Choroid plexus epithelial cell (primary cell): Measurements from ENCODE around the gene KMT2C.
A peak's percentile ranks its signal among the peaks of the same experiment; 100 is the strongest.
"Not testable (repeated sequence)": the region's sequence is repeated elsewhere in the genome, so short reads cannot be mapped to it uniquely, and the experiment has no call there.

ENCODE experiments used
- DNase-seq: peaks from one replicate; pipeline ENCODE4 v3.0.0-alpha.2; 2010; ENCODE audit warnings: low read depth
- H3K4me3 ChIP-seq: 2 replicates; pipeline ENCODE4 v1.5.1; 2011; ENCODE audit warnings: low read depth, mild to moderate bottlenecking, control low read depth, low read length, moderate library complexity
- TF ChIP-seq, protein P1 (sequence below): conservative IDR thresholded peaks from 2 replicates; pipeline ENCODE4 v1.5.1; 2011; ENCODE audit warnings: low read depth, mild to moderate bottlenecking, control low read depth, inconsistent platforms, low read length, moderate library complexity

Gene KMT2C

DNA sequence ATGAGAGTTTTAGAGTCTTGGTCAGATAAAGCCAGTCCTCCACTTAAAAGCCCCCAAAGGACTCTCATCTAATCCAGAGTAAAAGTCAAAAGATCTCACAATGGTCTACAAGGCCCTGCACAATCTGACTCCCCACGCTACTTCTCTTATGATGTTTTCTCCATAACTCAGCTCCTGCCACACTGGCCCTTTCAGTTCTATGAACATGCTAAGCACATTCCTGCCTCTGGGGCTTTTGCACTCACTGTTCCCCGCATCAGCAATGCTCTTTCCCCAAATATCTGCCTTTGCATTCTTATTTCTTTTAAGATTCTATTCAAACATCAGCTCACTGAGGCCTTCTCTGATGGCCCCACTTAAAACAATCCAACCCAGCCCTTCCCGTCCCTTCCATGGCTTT, 41.6 kb downstream of the KMT2C start:
- TF ChIP-seq, protein P1, sequence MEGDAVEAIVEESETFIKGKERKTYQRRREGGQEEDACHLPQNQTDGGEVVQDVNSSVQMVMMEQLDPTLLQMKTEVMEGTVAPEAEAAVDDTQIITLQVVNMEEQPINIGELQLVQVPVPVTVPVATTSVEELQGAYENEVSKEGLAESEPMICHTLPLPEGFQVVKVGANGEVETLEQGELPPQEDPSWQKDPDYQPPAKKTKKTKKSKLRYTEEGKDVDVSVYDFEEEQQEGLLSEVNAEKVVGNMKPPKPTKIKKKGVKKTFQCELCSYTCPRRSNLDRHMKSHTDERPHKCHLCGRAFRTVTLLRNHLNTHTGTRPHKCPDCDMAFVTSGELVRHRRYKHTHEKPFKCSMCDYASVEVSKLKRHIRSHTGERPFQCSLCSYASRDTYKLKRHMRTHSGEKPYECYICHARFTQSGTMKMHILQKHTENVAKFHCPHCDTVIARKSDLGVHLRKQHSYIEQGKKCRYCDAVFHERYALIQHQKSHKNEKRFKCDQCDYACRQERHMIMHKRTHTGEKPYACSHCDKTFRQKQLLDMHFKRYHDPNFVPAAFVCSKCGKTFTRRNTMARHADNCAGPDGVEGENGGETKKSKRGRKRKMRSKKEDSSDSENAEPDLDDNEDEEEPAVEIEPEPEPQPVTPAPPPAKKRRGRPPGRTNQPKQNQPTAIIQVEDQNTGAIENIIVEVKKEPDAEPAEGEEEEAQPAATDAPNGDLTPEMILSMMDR: peak; percentile 68
- DNase-seq: peak; percentile 66
- H3K4me3 ChIP-seq: not testable (repeated sequence)

DNA sequence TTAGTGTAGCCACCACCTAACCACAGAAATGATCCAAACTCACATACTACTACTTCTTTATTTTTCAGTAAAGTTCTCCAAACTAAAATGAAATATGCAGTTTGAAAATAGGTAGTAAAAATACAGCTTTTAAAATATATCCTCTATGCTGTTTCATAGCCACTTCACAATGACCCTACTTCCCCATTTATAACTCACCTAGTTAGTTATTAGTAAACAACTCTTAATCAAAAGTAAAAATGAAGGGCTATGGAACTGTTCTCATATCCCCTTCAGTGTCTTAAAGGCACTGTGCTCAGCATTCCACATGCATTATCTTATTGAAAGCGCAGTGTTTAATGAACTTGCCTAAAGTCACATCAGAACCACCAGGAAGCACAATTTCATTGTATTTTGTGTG, 43.5 kb downstream of the KMT2C start:
- TF ChIP-seq, protein P1: no peak
- no peak overlapping the region for H3K4me3 ChIP-seq
- DNase-seq: no peak

DNA sequence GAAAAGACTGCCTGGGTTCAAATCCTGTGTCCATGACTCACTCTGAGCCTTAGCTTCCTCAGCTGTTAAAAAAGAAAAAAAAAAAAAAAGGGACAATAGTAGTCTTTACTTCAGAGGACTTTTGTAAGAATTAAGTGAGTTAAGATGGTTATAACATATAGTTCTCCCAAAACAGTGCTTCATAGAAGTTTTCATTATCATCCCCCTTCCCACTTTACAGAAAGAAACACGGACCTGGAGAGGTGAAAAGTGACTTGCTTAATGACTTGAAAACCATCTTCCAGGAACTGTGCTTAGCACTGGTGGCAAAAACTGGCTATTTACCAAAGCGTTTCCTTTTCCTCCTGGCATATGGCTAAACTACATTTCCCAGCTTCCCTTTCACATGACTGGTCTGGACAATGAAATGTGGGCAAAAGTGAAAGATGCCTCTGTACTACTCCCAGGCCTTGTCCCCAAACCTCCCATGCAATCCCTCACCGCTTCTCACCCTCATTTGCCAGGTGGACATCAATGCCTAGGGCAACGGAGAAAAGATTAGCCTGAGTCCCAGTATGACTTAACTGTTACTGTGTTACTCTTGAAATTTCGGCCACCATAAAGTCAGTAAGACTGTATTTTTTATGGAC, 49.6 kb downstream of the KMT2C start:
- DNase-seq, H3K4me3 ChIP-seq: not testable (repeated sequence)

DNA sequence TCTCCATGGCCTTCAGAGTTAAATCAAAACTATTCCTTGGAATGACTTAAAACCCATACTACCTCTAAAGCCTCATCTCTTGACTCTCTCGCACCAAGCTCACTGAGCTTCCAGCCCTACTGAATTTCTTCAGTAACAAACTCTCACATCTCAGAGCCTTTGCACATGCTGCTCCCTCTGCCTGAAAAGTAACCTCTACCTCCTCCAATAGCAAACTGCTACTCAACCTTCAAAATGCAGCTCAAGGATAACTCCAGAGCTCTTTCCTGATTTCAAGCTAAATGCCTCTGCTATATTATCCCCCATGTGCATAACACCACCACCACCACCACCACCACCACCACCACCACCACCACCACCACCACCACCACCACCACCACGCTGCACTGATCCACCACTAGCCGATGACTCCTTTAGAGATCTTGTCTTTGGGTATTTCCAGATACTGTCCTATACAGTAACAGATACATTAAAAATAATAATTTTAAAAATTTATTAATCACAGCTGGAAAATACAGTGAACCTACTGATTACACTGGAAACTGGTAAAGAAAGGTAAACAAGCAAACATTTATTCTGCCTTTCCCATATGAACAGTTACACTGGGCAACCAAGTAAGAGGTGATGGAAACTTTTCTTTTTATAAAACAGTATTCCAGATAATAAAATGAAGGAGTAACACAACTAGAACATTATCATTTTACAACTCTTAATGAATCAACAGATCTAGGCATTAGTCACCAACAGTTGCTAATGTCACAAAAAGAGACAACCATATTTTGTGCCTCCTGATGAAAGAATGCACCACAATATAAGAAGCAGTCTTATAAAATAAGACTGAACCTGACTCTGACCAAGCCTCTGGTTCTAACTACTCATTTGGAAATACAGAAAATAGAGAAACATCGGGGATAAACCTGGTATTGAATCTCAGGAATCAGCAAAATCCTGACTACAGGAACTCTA, 51.3 kb downstream of the KMT2C start:
- DNase-seq, H3K4me3 ChIP-seq: not testable (repeated sequence)

DNA sequence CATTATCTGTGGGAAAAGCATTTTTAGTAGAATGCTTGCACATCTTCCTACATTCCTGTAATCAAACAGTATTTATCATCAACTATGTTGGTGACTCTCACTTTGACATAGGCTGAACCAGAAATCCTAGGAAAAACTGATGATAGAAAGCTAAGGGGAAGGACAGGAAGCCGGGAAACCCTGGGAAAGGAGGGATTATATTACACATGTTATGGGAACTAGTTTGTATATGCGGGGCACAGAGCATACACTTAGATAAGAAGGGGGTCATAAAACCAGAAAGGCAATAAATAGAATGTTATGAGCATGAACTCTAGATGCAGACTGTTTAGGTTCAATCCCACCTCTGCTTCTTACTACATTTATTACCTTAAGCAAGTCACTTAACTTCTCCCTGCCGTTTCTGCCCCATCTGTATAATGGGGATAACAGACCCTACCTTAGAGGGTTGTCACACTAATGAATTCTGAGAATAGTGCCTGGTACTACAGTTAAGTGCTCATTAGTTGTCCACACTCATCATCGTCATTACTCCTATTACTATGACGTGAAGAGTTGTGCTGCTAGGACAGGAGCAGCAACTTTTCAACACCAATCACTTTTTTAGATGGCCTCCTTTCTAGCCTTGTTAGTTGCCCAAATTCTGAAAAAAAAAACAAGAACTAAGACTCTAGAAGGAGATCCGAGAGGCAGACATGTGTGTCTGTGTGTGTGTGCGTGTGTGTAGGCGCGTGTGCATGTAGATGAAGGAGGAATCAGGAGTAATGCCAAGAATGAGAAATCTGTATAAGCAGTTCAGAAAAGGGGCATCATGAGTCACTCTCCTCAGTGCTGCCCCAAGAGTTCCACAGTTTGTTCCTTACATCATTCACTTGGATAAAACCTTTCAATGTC, 52.2 kb downstream of the KMT2C start:
- no peak overlapping the region for H3K4me3 ChIP-seq
- TF ChIP-seq, protein P1: peak; percentile 13
- DNase-seq: peak; percentile 93

DNA sequence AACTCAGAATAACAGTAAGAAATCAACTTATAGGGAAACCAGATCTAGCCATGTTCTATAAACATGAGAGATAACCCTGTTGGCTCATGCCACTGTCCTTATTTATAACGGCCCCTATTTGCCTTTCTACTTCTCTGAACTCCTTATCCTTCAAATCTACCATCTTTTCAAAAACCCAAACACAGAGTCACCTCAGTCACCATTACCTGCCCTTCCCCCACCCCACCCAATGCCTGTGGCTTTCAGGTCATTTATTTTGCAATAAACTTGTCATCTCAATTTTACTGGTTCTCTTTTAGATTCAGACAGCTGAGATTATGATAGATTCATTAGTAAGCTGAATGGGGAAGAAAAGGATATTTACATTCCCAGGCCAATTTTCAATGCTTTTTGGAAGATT, 53.6 kb downstream of the KMT2C start:
- no peak overlapping the region for H3K4me3 ChIP-seq
- no peak for DNase-seq

DNA sequence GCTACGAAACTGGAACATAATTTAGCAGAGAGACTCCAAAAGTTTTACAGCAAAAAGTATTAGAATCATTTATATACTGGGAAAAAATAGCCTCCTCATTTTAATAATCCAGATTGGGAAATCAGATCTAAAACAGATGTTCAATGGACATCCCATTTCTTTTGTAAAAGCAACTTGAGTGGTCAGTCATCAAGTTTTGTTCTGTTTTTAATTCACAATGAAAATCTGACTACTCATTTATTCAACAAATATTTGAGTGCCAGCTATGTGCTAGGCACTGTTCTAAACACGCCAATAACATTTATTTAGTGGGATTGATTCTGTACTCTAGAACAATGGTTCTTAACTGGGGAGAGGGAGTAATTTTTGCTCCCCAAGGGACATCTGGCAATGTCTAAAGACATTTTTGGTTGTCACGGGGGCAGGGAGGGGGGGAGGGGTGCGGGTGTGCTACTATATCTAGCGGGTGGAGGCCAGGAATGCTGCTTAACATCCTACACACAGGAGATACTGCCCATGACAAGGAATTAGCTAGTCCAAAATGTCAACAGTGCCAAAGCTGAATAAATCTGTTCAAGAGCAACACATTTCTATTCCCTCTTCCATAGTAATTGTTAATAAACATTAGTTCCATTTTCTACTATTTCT, 54.7 kb downstream of the KMT2C start:
- H3K4me3 ChIP-seq, DNase-seq: not testable (repeated sequence)

More for the DNA sequence above, 53.6 kb downstream of the KMT2C start:
- TF ChIP-seq, protein P1: no peak

DNA sequence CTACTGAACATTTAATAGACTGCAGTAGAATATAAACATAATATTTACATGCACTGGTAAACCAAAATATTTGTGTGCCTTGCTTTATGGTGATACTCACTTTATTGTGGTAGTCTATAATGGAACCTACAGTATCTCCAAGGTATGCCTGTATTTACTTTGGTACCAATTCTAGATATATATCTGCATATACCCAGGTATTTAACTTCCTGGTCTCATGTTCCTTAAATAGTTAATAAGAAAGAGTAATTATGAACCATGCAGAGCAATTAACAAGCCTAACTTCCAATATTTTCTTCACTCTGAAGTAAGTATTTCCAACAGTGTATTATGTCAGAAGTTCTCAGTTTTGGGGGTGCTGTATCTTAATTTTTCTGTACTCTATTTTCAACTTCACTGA, 57.3 kb downstream of the KMT2C start:
- H3K4me3 ChIP-seq, DNase-seq: not testable (repeated sequence)

DNA sequence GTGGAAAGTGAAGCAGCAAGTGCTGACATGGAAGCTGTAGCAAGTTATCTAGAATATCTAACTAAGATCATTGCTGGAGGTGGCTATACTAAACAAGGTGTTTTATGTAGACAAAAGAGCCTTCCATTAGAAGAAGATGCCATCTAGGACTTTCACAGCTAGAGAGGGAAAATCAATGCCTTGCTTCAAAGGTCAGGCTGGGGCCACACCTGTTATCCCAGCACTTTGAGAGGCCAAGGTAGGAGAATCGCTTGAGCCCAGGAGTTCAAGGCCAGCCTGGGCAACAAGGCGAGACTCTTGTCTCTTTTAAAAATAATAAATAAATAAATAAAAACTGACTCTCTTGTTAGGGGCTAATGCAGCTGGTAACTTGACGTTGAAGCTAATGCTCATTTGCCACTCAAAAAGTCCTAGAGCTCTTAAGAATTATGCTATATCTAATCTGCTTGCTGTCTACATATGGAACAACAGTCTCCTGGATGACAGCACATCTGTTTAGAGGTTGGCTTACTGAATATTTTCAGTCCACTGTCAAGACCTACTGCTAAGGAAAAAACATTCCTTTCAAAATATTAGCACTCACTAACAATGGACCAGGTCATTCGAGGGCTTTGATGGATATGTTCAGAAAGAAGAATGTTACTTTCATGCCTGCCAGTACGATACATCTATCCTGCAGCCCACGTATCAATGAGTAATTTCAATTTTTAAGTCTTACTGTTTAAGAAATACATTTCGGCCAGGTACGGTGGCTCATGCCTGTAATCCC, 58.9 kb downstream of the KMT2C start:
- H3K4me3 ChIP-seq, DNase-seq: not testable (repeated sequence)
